Fibroblast of skin of left quadriceps (primary cell): ENCODE results near the gene SLC40A1.
"Not testable (repeated sequence)": the region's sequence is repeated elsewhere in the genome, so short reads cannot be mapped to it uniquely, and the experiment has no call there.

Source experiments
- DNase-seq, 2 experiments: peaks; one replicate each; pipeline ENCODE4 v3.0.0-alpha.2; 2013; ENCODE audit warnings: low read depth in 2 of 2

SLC40A1 gene

GRCh38 chr2:189580658-189581353 lies at the start of gene SLC40A1:
SLC40A1 (minus strand) TSS chr2:189580786; CDS start chr2:189580460, 326 bp downstream.
- DNase-seq = peak in 1 of 2 experiments; percentile 18

- no peak for DNase-seq
Observed at GRCh38 chr2:189629531-189630453, 49.2 kb upstream of the SLC40A1 start.

- no peak for DNase-seq
Observed at GRCh38 chr2:189628817-189629530, 48.4 kb upstream of the SLC40A1 start.

- DNase-seq = no peak
Observed at GRCh38 chr2:189627789-189628188, 47.2 kb upstream of the SLC40A1 start.

- DNase-seq = no peak
Observed at GRCh38 chr2:189625636-189626035, 45.0 kb upstream of the SLC40A1 start.

- DNase-seq = no peak
Observed at GRCh38 chr2:189624648-189625355, 44.2 kb upstream of the SLC40A1 start.

- no peak for DNase-seq
Observed at GRCh38 chr2:189623049-189623448, 42.5 kb upstream of the SLC40A1 start.

- no peak for DNase-seq
Observed at GRCh38 chr2:189621781-189622180, 41.2 kb upstream of the SLC40A1 start.

- DNase-seq = no peak
Observed at GRCh38 chr2:189618197-189618596, 37.6 kb upstream of the SLC40A1 start.

GRCh38 chr2:189614585-189614984 lies 34.0 kb upstream of the SLC40A1 start:
- no peak for DNase-seq

GRCh38 chr2:189613650-189614420 lies 33.2 kb upstream of the SLC40A1 start:
- no peak for DNase-seq

- DNase-seq = peak; percentile 21 to 23
Observed at GRCh38 chr2:189613077-189613636, 32.6 kb upstream of the SLC40A1 start.

GRCh38 chr2:189610700-189611099 lies 30.1 kb upstream of the SLC40A1 start:
- DNase-seq = no peak

GRCh38 chr2:189609853-189610252 lies 29.3 kb upstream of the SLC40A1 start:
- no peak for DNase-seq

GRCh38 chr2:189609423-189609816 lies 28.8 kb upstream of the SLC40A1 start:
- DNase-seq = no peak

- DNase-seq = no peak
Observed at GRCh38 chr2:189608795-189609422, 28.3 kb upstream of the SLC40A1 start.

GRCh38 chr2:189608170-189608569 lies 27.6 kb upstream of the SLC40A1 start:
- DNase-seq = no peak

GRCh38 chr2:189602233-189602632 lies 21.6 kb upstream of the SLC40A1 start:
- DNase-seq = no peak

- not testable (repeated sequence) for DNase-seq
Observed at GRCh38 chr2:189601652-189602051, 21.1 kb upstream of the SLC40A1 start.

- DNase-seq = no peak
Observed at GRCh38 chr2:189601043-189601442, 20.5 kb upstream of the SLC40A1 start.
